Activated naive CD4-positive, alpha-beta T cell (primary cell): Measurements from ENCODE around the gene ITPR2.

Source experiments
- DNase-seq, 4 experiments: peaks; one replicate each; lab custom pipeline; 2025; lab: John Stamatoyannopoulos, UW

Gene ITPR2

DNA sequence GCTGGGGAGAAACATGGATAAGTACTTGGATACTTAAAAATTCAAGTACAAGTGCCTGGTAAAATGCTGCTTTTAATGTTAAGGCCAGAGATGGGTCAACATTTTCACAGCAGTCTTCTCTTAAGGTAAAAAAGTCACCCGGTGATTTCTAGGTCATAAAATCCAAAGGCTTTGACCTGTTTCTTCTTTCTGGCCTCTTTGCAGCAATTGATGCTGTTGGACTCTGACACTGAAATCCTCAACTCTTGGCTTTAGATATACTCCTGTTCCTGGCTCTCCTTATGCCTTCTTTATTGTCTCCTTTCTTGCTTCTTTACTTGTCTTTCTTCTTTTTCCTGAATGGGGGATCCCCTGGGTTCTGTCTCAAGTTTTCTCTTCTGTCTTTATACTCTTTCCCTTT, 448.5 kb downstream of the ITPR2 start:
- DNase-seq, result no peak

DNA sequence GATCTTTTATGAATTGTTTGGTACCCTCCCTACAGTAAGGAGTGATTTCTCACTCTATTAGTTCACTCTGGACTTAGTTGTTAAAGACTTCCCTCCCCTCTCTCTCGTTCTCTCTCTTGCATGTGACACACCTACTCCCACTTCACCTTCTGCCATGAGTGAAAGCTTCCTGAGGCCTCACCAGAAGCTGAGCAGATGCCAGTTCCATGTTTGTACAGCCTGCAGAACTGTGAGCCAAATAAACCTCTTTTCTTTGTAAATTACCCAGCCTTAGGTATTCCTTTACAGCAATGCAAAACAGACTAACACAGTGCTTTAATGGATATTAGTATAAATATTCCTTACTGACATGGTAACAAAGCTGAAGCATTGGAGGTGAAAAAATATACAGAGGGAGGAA, 450.0 kb downstream of the ITPR2 start:
- no peak for DNase-seq

DNA sequence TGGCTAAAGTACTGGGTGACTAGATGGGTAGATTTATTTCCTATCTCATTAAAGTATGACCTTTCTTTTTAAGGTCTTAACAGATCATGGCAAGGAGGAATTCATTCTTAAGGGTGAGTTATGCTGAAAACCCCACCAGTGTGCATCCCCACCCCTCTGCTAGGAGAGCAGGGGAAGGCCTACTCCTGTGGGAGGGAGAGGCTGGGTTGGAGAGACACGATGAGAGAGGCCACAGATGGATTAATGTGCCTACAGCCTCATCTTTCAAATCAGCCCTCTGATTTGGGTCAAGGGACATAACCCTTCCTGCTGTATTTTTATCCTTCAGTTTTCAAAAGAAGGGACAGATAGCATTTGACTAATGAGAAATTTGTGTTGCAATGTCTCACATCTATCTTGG, 452.1 kb downstream of the ITPR2 start:
- no peak for DNase-seq

DNA sequence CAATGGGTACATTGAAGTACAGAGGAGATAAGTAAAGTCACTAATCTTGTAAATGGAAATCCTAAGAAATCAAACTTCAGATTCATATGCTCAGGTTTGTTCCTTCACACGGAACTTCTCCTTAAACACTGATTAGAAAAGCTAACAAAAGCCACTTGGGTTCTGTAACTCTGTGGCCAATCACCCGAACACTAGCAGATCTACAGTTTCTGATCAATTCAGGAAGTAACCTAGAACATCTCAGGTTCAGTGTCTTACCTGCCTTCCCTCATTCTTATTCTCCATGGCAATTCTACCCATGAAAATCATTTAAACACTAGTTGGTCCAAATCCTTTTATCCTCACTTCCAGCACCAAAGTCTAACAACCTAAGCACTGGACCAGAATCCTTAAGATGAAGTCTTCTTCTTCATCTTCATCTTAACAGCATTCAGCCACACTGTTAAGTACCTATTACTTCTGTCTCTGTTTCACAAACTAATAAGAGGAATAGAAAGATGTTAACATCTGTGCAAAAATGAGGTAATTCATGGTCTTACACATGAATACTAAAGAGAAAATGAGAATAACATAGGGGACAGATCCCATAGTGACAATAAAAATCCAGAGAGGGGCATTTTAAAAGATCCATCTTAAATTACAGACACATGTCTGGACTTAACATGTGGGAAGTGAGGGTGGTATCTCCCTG, 453.1 kb downstream of the ITPR2 start:
- no peak for DNase-seq

DNA sequence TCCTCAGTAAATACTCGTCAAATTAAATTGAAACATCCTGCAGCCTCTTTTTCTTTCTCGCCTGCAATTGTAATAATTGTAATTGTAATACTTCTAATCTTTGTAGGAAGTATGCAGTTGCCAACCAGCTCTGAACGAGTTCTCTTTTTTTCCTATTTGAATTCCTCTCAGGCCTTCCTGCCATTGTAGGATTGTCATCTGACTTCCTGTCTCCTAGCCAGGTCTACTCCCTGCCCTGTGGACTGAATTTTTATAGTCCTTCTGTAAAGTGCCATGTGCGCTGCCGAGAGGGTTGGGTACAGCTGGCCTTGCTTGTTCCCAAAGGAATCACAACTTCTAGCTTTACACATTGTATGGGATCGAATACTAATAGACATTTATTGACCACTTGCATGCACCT, 454.3 kb downstream of the ITPR2 start:
- DNase-seq, result no peak

GRCh38 chr12:26374934-26375680, 457.9 kb downstream of the ITPR2 start:
- no peak for DNase-seq

- DNase-seq, result no peak
Observed at GRCh38 chr12:26373606-26374495, 459.1 kb downstream of the ITPR2 start.

- no peak for DNase-seq
Observed at GRCh38 chr12:26372866-26373265, 460.1 kb downstream of the ITPR2 start.

DNA sequence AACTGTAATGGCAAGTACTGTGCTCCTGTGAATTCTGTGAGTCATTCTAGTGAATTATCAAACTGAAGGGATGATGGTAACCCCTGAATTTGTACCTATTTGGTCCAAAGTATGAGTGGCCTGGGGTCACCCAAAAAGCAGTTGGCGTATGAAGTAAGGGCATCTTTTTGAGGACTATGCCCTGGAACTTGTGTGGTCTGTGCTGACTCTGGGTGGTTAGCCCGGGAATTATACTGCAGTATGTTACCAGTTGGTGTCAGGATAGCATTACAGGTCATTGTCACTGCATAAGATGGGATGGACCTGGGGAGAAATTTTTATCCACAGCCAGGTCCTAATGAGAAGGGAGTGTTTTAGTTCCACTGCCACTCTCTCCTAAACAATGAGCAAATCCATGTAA, 462.9 kb downstream of the ITPR2 start:
- no peak for DNase-seq

- DNase-seq, result no peak
Observed at GRCh38 chr12:26369588-26369987, 463.4 kb downstream of the ITPR2 start.

DNA sequence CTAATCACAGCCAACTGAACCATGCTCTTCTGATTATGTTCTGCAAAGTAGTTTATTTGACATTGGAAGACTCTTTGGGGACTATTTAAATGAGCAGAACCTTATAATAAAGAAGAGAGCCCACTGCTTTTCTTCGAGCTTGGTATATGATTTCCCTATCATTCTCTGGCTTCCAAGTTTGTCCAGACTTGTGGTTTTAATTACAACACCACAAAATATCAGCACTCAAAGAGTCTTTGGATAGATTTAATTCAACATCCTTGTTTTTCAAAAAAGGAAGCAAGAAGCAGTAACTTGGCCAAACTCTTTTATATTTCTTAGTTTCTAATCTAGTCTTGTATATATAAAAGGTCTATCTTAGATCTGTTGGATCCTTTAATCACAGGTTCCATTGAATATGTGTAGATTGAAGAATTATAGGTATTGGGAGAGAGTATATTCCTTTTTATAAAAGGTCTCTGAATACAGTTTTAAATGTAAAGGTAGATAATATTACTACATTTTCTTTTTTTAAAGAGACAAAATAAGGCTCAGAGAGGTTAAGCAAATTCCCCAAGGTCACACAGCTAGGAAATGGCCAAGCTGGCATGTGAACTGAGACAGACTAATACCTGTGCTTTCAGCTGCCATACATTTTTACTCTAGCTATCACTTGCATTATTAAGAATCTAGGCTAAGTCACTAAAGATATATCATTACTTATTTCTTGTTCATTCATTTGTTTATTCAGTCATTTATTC, 464.8 kb downstream of the ITPR2 start:
- DNase-seq, result no peak

DNA sequence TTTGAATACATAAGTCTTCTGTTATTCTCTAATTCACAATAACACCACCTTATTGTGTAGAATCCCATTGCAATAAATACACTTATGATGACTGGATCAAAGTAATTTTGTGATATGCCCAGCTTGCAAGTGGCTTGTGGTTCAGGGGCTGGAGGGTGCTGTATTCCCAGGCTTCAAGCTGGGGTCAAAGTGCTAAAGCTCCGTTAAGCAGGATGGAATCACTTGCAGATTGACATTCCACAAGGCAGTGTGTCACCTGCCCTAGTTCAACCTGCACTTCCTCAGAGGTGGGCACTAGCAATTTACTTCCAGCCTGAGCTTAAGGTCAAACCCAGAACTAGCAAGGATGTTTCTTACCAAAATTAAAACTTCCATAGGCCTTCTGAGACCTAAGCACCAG, 471.0 kb downstream of the ITPR2 start:
- DNase-seq, result no peak

GRCh38 chr12:26360062-26360461, 472.9 kb downstream of the ITPR2 start:
- DNase-seq, result no peak

GRCh38 chr12:26359576-26359975, 473.4 kb downstream of the ITPR2 start:
- no peak for DNase-seq

DNA sequence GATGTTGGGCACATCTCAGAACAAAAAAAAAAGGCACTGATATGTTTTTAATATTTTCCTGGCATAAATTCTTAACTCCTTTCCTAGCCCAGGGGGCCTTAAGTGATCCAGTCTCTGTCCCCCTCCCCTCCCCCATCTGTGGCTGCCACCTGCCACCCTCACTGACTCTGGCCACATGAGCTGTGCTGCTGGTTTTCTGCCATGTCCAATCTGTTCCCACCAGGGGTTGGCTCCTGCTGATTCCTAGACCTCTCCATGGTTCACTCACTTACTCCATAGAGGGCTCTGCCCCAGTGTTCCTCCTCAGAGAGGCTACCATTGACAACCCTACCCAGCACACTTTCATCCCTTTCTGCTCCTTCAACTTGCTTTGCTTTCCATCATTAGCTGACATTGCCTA, 474.3 kb downstream of the ITPR2 start:
- DNase-seq, result no peak

DNA sequence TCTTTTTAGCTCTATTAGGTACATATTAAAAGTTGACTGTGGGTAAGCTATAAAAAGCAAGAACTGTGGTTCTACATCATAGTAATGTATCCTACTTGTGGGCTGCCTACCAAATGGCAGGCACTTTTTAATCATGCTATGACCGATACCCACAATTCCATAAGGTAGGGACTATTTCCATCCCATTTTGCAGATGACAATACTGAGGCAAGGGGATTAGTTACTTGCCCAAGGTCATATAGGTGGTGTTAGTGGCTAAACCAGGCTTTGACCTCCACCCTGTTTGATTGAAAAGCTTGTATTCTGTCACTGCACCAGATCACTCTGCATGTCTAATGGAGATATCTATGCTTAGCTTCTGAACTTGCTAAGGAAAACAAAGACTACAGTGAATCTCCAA, 485.7 kb downstream of the ITPR2 start:
- no peak for DNase-seq

- no peak for DNase-seq
Observed at GRCh38 chr12:26346736-26347135, 486.3 kb downstream of the ITPR2 start.

- DNase-seq, result no peak
Observed at GRCh38 chr12:26345471-26346003, 487.5 kb downstream of the ITPR2 start.

GRCh38 chr12:26341491-26341890, 491.5 kb downstream of the ITPR2 start:
- DNase-seq, result no peak

DNA sequence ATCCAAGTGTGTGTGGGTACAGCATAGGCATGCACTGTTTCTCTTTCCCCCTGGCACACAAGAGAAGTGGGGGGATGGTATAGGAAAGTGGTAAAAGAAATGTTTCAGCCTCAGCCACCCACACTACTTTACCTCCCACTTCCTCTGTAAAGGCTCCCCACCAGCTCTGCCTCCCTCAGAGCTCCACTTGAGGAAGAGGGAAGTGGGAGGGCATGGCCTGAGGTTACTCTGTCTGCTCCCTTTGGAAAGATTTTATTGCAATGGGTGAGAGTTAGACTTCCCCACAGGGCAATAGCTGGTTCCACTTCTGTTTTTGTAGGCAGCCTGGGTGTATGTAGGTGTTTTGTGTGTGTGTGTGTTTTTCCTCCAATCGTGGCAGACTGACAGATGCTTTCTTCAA, 492.3 kb downstream of the ITPR2 start:
- DNase-seq, result no peak

DNA sequence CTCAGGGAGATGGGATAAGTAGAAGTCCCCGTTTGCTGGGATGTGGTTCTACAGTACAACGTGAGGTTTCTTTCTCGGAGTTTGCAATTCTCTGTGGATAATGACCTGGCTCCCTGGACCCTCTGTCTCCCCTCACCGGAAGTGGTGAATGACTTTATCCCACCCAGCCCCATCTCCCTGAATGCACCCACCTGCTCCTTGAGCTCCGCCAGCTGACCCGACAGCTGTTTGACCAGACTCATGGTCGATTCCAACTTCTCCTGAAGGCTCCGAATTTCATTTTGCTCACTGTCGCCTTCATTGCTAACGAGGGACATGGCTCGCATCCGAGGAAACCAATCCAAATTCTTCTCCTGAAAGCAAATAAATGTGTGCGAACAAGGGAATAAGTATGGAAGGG, 493.0 kb downstream of the ITPR2 start:
- DNase-seq, result no peak
